NCI-H1694 (cell line): ENCODE data around the gene ARHGAP1.

ENCODE experiments used
- DNase-seq: peaks from one replicate; lab custom pipeline; 2025; lab: John Stamatoyannopoulos, UW

ARHGAP1 gene

DNA sequence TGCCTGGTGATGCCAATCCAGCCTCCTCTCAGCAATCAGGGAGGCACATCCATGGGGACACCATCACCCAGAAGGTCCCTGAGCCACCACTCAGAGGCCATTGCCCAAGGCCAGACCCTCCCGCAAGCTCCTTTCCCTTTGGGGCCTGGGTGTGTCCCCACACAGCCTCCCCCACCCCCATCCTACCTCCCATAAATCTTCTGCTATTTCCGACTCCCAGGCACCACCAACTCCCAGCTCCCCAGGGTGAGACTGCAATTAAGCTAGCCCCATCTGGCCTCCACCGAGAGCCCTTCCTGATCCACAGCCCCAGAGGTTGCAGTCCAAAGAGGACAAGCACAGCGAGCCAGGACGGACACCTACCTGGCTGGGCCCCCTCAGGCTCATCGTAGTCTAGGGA is 6.3 kb downstream of the ARHGAP1 start:
- DNase-seq = peak; percentile 12

DNA sequence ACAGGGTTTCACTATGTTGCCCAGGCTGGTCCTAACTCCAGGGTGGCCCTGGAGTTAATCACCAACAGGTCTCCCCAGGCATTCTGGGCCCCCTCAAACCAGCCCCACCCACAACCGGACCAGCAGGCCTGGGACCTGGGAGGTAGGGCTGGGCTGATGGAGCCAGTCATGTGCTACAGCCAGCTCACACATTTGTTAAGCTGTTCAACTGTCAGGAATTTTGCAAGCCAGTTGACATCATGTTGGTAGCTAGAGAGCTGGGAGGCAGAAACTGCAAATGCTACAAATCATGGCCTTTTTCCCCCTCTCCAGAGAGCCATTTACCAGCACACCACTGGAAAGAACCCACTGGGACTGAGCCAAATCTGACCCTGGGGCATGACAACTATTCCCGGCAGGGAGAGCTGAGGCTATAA is 6.8 kb downstream of the ARHGAP1 start:
- DNase-seq = no peak

DNA sequence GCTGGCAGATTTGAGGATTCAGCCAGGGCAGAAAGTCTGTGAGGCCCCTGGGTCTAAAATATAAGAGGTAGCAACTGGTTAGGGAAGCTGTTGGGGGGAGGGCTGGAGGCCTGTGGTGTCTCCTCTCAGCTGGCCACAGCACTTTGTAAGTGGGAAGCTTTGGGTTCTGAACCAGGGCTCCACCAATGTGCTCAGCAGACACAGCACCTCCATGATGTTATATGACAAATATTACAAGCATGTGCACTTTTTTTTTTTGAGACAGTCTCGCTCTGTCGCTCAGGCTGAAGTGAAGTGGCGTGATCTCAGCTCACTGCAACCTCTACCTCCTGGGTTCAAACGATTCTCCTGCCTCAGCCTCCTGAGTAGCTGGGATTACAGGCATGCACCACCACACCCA is 8.0 kb downstream of the ARHGAP1 start:
- DNase-seq = no peak

DNA sequence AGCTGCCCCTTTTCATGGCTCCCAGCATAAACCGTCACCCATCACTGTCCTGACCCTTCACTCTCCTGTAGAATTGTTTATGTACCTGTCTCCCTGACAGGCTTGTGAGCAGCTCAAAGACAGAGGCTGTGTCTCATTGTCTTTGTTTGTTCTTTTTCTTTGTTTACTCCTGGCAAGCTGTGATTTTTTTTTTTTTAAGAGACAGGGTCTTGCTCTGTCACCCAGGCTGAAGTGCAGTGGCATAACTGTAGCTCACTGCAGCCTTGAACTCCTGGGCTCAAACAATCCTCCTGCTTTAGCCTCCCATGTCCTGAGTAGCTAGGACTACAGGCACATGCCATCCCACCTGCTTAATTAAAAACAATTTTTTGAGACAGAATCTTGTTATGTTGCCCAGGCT is 9.7 kb downstream of the ARHGAP1 start:
- DNase-seq = no peak

DNA sequence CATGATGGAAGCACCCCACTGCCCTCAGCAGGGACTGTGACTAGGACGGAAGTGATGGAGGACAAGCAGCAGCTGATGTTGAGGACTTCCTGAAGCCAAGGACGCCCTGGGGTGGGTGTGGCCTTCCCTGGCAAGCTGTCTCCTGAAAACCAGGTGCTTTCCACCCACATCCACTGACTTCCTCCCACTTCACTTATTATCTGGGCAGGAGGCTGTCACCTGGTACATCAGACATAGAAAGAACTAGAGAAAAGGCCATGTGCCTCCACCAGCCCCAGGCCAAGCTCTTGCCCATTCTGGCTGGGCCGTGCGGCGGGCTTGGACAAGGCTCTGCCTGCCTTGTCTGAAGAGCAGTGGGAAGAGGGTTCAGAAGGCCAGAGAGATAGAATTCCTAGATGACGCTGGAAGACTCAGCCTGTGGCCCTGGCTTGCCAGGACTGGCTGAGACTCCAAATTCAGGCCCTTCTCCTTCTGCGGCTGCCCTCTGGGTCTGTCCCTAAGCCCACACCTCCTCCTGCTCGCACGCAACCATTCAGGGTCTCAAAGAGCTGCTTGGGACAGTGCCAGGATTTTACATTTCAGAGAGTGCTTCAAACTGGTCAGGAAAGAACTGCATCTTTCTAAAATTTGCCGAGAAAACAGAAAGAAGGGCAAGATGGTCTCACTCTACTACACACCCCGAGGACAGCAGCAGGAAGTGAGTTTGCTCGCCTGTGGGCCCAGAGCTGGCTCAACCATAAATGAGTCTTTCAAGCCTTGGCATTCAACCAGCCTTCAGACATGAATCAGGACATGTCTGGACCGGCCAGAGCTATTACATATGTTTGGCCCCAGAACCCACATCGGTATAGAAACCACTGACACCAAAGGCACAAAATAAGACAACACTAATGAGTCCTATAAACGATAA is 13.3 kb downstream of the ARHGAP1 start:
- peak; percentile 13 for DNase-seq

DNA sequence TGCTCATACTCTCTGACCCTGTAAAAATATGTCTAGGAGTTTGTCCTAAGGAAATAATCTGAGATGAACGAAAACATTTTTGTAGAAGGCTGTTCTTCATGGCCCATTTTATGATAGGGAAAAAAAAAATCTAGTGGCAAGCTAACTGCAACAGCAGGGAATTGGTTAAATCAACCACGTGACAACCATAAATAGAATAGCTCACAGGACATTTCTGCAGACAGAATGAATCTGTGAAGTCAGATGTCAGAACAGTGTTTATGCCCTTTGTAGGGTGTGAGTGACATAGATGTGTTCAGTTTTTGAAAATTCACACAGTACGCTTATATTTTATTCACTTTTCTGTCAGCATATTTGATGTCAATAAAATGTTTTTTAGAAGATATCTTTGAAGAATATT is 16.1 kb downstream of the ARHGAP1 start:
- no peak for DNase-seq

DNA sequence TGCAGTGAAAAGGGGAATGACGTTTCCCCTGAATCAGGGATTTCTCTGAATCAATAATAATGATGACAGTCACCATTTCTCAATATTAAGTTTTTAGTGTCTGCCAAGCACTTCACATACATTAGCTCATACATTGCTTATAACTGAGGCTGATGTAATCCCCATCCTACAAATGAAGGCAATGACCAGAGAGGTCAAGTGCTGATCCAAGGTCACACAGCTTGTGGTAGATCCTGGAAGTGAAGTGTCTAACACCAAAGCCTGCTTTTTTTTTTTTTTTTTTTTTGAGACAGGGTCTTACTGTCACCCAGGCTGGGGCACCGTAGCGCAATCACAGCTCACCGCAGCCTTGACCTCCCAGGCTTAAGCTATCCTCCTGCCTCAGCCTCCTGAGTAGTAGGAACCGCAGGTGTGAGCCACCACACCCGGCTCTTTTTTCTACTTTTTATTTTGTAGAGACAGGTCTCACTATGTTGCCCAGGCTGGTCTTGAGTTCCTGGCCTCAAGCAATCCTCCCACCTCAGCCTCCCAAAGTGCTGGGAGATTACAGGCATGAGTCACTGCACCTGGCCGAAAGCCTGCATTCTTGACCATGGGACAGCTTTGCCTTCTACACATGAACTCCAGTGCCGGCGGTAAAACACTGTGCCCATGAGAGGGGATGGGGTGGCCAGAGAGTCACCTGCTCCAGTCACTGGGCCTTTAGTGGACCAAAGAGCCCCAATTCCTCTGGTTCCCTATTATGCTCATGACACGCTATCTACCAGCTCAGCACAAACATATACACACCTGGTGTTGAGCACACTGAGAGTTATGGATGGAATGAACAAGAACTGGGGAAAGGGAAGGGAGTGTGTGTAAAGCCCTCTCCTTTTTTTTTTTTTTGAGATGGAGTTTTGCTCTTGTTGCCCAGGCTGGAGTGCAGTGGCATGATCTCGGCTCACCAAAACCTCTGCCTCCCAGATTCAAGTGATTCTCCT is 17.4 kb downstream of the ARHGAP1 start:
- no peak for DNase-seq

DNA sequence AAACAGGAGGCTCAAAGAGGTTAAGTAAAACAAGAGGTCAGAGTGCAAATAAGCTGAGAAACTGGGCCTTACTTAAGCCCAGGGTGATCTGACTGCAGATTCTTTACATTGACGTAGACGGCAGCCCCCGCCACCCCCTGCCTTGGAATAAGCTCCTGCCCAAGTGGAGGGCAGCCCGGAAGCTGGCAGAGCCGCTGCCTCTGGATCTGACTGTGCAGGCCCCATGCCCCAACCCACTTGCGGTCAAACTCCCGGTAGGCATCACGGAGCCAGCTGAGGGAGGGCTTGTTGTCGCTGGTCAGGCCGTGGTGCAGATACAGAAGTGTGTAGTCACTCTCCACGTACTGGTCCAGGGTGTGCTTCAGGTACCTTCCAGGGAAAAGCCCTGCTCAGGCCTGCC is 18.6 kb downstream of the ARHGAP1 start:
- no peak for DNase-seq

DNA sequence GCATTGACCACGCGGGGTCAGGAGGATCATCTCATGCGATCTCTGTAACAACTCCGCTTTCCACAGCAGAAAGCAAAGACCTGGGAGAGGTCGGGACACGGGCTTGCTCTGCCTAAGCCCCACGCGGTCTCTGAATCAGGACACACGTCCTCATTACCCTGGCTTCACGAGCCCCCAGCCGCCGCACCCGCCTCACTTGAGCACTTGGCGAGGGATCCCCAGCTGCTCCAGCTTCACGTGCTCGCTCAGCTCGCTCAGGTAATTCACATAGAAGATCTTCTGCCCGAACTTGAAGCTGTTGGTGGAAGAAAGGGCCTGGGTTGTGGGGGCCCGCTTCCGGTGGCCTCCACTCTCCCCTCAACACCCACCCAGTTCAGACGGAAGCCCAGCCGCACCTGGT is 19.6 kb downstream of the ARHGAP1 start:
- no peak for DNase-seq

DNA sequence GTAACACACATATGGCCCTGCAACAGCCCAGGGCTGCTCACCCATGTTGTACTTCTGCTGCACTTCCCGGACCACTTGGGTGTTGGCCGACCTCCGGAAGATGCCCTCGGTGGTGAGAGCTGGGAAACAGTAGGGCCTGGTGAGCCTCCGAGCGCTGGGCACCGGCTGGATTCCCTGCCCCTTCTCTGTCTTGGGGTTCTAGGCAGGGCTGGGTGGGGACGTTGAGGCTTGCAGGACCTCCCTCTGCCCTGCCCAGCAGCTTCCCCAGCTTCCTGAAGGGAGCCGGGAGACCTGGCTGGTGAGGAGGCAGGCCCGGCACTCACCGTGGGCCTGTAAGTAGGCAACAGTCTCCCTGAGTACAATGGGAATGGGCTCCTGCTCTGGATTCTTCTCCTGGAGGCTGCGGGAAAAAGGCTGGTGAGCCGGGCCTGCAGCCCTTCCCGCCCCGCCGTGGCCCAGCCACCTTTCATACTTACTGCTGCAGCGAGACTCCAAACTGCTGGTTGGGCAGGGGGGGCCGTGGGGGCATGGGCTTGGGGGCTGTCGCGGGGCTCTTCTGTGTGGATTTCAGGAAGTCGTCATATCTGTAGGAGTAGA is 20.2 kb downstream of the ARHGAP1 start:
- no peak for DNase-seq

DNA sequence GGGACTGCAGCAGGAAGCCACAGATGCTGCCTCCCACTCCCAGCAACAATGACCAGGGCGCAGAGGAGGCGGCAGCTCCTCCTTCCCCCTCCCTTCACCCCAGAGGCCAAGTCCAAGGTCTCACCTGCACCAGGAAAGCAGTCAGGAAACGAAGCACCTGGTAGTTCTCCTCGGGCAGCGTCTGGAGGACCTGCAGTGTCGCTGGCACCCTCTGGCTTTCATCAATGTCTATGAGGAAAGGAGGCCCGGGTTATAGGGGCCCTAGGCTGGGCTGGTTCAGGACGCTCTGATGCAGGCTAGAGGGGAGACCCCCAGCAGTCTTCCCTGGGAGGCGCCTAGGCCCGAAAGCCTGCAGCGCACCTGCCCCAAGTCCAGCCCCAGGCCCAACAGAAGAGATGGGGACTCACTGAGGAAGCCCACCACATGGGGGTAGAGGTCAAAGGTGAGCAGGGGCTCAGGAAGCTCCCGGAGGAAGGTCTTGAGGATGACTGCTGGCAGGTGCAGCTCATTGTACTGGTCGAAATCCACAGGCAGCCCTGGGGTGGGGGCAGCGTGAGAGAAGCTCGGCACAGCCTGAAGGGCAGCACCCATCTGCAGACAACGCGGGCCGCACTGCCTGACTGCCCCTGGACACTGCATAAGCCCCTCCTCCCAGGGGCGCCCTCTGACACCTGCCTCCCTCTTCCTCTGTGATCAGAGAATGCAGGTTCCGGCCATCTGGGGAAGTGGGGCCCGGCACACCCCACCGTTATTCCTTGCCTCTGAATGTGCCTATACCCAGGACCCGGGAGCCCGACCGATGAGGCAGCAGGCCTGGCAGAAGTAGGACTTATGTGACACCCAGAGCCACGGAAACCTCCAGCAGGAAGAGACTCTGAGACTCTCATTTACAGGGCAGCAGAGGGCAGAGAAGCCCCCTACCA is 20.9 kb downstream of the ARHGAP1 start:
- no peak for DNase-seq

DNA sequence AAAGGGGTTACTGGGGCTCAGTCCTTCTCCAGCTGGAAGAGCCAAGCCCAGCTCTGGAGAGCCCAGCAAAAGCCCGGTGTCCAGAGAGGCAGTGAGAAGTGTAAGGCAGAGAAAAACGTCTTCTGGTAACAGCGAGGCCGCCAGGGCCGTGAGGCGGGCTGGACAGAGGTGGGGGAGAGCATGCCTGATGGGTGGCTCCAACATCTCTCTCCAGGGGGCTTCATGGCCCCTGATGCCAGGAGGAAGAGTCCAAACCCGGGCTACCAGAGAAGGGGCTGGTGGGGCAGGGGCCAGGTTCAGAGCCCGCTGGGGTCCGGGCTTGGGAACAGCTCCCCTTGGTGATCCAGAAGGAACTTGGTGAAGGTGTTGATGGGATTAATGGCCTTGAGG is 21.7 kb downstream of the ARHGAP1 start:
- DNase-seq = no peak

DNA sequence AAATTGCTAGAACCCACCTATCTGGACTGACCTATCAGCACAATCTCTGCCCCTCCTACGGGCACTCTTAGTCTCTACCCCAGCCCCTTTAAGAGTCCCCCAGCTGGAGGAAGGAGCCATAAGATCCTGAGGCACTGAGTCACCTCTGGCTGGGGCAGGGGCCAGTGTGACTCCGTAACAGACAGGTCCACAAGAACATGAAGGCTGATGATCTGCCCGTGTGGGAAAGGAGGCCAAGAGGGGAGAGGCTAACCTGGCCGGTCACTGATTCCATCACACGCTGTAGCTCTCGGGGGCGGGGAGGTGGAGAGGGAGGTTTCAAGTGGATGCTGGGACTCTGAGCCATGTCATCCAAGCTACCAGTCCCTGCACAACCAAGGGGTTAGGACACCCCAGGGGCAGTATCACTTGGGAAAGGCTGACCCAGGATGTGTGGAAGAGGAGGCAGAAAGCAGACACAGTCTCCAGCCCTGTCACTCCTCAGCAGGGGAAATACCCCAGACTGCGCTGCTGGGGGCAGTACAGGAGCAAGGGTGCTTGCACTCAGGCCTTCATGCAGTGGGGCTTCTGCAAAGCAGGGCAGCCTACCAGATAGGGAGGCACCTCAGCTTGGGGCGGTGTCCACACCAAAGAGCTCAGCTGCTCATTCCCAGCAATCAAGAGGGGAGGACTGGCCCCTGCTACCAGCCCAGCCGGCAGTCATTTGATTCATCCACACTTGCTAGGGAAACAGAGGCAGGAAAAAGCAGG is 22.3 kb downstream of the ARHGAP1 start:
- DNase-seq = no peak

DNA sequence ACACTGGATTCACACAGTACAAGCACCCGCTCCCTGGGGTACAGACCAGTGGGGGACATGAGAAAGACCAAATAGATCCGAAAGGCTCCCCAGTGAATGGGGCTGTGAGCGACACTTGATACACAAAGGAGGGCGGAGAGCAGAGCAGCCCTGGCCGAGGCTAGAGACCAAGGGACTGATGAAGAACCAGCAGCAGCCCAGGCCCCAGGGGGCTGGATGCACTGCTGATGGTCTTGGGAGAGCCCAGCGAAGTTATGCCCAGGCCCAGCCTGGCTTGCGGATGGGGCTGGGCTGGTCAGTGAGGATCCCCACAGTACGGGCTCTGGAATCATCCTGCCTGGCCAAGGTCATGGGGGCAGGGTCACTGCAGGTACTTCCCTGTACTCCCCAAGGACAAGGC is 23.2 kb downstream of the ARHGAP1 start:
- no peak for DNase-seq

DNA sequence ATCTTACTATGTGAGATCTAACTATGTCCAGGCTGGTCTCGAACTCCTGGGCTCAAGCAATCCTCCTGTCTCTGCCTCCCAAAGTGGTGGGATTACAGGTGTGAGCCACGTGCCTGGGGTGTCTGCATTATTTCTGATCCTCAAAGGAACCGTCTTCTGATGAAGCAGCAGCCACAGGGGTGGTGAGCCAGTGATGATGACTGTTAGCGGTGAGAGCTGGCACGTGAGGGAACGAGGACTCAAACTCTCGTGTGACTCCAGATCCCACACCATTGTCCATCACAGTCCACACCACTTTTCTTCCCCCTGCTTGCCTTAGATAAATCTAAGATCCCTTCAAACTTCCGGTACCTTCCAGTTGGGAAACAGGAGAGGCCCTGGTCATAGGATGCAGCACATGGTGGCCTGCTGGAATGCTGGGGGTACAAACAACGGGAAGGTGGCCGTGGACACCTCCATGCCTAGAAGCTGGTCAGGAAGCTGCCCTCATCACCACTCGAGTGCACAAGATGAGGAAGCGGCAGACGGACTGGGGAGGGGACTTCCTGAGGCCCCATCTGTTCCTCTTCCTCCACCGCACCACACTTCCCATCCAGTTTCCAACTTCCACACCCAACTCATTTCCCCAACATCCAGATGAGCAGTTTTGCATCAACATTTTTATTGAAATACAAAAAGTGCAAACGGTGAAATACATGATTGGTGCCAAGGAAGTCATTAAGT is 23.8 kb downstream of the ARHGAP1 start:
- no peak for DNase-seq

DNA sequence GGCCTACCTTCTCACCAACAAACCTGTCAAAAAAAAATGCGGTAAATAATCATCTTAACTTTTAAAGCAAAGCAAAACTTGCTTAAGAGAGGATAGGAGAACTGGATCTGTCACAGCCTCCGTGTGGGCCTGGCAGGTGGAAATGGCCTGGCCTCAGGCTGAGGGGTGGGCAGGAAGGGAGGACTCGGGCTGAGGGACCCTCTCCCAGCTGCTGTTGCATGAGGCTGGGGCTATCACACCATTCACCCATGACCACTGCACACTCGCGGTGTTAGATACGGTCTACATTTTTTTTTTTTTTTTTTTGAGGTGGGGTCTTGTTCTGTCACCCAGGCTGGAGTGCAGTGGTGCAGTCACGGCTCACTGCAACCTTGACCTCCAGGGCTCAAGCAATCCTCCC is 24.5 kb downstream of the ARHGAP1 start:
- no peak for DNase-seq

DNA sequence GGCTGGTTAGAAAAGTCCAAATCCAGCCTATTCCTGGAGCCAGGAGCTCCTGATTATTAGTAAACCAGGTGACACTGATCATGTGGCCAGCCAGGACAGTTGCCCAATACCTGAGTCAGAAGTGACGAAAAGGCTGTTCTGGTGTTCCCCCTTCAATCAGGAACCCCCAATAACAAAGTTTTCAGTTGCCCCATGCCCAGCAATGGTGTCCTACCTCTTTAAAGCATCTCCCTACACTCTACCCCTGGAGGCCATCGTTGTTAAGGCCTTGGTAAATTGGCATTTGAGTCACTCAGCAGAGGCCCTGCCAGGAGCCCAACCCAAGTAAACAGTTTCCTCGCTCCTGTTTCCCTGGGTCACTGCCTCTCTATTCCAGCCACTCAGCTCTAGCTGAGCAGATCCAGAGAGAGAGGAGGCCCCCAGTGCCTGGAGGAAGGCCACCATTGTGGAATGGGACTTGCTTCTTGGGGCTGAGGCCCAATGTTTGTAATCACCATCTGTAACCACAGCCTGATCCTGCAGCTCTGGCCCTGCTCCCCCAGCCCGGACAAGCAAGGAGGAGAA is 25.0 kb downstream of the ARHGAP1 start:
- DNase-seq = no peak

DNA sequence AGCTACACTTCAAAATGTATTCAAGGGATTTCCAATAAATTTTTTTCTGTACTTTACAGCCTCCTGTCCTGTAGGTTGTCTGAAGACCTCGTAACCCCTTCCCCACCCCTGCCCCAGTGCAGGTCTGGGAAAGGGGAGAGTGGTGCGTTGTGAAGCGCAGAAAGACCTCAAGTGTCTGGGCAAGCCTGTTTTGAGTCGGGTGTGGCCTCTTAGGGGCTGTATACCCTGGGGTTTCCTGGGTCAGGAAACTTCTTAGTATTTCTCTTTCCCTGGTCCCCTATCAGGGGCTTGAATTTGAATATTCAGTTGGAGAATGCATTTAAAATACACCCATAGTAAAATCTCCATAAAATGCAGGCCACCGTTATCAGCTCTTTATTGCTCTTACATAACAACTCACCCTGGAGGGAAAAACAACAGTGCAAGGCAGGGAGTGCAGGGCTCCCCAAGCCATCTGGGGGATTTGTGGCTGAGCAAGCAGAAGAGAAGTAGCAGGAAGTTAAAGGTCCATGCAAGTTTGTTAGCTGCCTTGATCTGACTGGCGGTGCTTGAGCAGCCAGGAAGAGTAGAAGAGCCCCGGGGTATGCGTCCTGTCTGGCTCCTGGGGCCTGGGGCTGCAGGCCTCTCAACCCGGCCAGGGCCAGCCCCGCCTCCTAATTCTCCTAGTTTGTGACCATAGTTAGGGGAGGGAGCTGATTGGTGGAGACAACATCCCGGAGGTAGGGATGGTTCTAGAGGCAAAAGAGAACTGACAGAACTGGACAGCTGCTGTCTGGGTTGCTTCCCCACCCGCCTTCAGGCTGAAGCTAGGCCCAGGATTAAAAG is 25.7 kb downstream of the ARHGAP1 start:
- no peak for DNase-seq
